SK-N-SH treated with all-trans-retinoic acid at 6 μM for 48 hours (cell line): ENCODE measurements around the gene CDK3.

Experiments
- ATAC-seq: fragments of 200-7000 bp; cut with Tn5 transposase; 3 replicates; pipeline ENCODE4 v1.9.1; 2020; ENCODE audit warnings: mild to moderate bottlenecking, moderate library complexity
- ARNTL ChIP-seq: fragments of 450-650 bp; formaldehyde crosslinking; IDR thresholded peaks from 2 replicates; pipeline ENCODE4 v1.5.0; 2020; ENCODE audit warnings: low read depth, mild to moderate bottlenecking, moderate library complexity, borderline replicate concordance
- BACH2 ChIP-seq: fragments of 250-450 bp; sonication (Bioruptor Pico); IDR thresholded peaks from 2 replicates; pipeline ENCODE4 v1.9.0; 2021; ENCODE audit warnings: mild to moderate bottlenecking, borderline replicate concordance
- CSDC2 ChIP-seq: fragments of 250-450 bp; sonication (Bioruptor Pico); IDR thresholded peaks from 2 replicates; pipeline ENCODE4 v1.5.0; 2020; ENCODE audit warnings: mild to moderate bottlenecking, moderate library complexity
- ESRRG ChIP-seq: fragments of 250-450 bp; sonication (Bioruptor Pico); IDR thresholded peaks from 2 replicates; pipeline ENCODE4 v1.6.1; 2021; ENCODE audit warnings: mild to moderate bottlenecking
- GLIS3 ChIP-seq: fragments of 250-450 bp; sonication (Bioruptor Pico); IDR thresholded peaks from 2 replicates; pipeline ENCODE4 v1.5.0; 2020; ENCODE audit warnings: mild to moderate bottlenecking, moderate library complexity
- ISL1 ChIP-seq: fragments of 250-450 bp; sonication (Bioruptor Pico); IDR thresholded peaks from 2 replicates; pipeline ENCODE4 v2.1.2; 2022; ENCODE audit warnings: mild to moderate bottlenecking, moderate library complexity
- OSR1 ChIP-seq: fragments of 250-450 bp; sonication (Bioruptor Pico); IDR thresholded peaks from 2 replicates; pipeline ENCODE4 v1.8.0; 2022; ENCODE audit warnings: moderate library complexity, mild to moderate bottlenecking, inconsistent platforms
- PPARA ChIP-seq: fragments of 250-450 bp; sonication (Bioruptor Pico); IDR thresholded peaks from 2 replicates; pipeline ENCODE4 v1.5.0; 2020; ENCODE audit warnings: mild to moderate bottlenecking, borderline replicate concordance
- RARB ChIP-seq: fragments of 250-450 bp; sonication (Bioruptor Pico); IDR thresholded peaks from 2 replicates; pipeline ENCODE4 v1.8.0; 2021; ENCODE audit warnings: mild to moderate bottlenecking, moderate library complexity
- SNAI2 ChIP-seq: fragments of 250-450 bp; sonication (Bioruptor Pico); IDR thresholded peaks from 2 replicates; pipeline ENCODE4 v1.5.0; 2020; ENCODE audit warnings: mild to moderate bottlenecking, moderate library complexity
- TCF4 ChIP-seq: fragments of 250-450 bp; sonication (Bioruptor Pico); IDR thresholded peaks from 2 replicates; pipeline ENCODE4 v1.8.0; 2021; ENCODE audit warnings: mild to moderate bottlenecking, moderate library complexity, borderline replicate concordance
- TOX ChIP-seq: fragments of 250-450 bp; sonication (Bioruptor Pico); IDR thresholded peaks from 2 replicates; pipeline ENCODE4 v1.8.0; 2021; ENCODE audit warnings: mild to moderate bottlenecking, moderate library complexity, borderline replicate concordance
- ZC3H10 ChIP-seq: fragments of 250-450 bp; sonication (Bioruptor Pico); IDR thresholded peaks from 2 replicates; pipeline ENCODE4 v1.5.1; 2021; ENCODE audit warnings: mild to moderate bottlenecking, moderate library complexity
- ZFP3 ChIP-seq: fragments of 250-450 bp; sonication (Bioruptor Pico); IDR thresholded peaks from 2 replicates; pipeline ENCODE4 v1.5.0; 2020; ENCODE audit warnings: mild to moderate bottlenecking, moderate library complexity
- ZFP30 ChIP-seq: fragments of 450-650 bp; formaldehyde crosslinking; IDR thresholded peaks from 2 replicates; pipeline ENCODE4 v1.5.0; 2022; ENCODE audit warnings: mild to moderate bottlenecking, moderate library complexity
- ZNF565 ChIP-seq: fragments of 450-650 bp; formaldehyde crosslinking; conservative IDR thresholded peaks from 2 replicates; pipeline ENCODE4 v1.5.0; 2020; ENCODE audit warnings: low read depth, mild to moderate bottlenecking, moderate library complexity
- ZNF70 ChIP-seq: fragments of 450-650 bp; formaldehyde crosslinking; IDR thresholded peaks from 2 replicates; pipeline ENCODE4 v1.5.0; 2020; ENCODE audit warnings: mild to moderate bottlenecking, moderate library complexity
- ZNF8 ChIP-seq: fragments of 450-650 bp; formaldehyde crosslinking; IDR thresholded peaks from 2 replicates; pipeline ENCODE4 v1.5.0; 2020; ENCODE audit warnings: mild to moderate bottlenecking, moderate library complexity
- TF ChIP-seq, protein P1 (sequence below): fragments of 250-450 bp; sonication (Bioruptor Pico); IDR thresholded peaks from 2 replicates; pipeline ENCODE4 v1.8.0; 2020; ENCODE audit warnings: mild to moderate bottlenecking, moderate library complexity, borderline replicate concordance
- TF ChIP-seq, protein P2 (sequence below): fragments of 250-450 bp; sonication (Bioruptor Pico); IDR thresholded peaks from 2 replicates; pipeline ENCODE4 v1.5.0; 2020; ENCODE audit warnings: mild to moderate bottlenecking, moderate library complexity
- TF ChIP-seq, protein P3 (sequence below): fragments of 250-450 bp; sonication (Bioruptor Pico); IDR thresholded peaks from 2 replicates; pipeline ENCODE4 v1.8.0; 2021; ENCODE audit warnings: low read depth, mild to moderate bottlenecking, moderate library complexity, borderline replicate concordance
- TF ChIP-seq, protein P4 (sequence below): fragments of 250-450 bp; sonication (Bioruptor Pico); IDR thresholded peaks from 2 replicates; pipeline ENCODE4 v1.5.1; 2020; ENCODE audit warnings: low read depth, mild to moderate bottlenecking, moderate library complexity
- TF ChIP-seq, protein P5 (sequence below): fragments of 250-450 bp; sonication (Bioruptor Pico); IDR thresholded peaks from 2 replicates; pipeline ENCODE4 v1.5.1; 2021; ENCODE audit warnings: mild to moderate bottlenecking, moderate library complexity

CDK3 gene

DNA sequence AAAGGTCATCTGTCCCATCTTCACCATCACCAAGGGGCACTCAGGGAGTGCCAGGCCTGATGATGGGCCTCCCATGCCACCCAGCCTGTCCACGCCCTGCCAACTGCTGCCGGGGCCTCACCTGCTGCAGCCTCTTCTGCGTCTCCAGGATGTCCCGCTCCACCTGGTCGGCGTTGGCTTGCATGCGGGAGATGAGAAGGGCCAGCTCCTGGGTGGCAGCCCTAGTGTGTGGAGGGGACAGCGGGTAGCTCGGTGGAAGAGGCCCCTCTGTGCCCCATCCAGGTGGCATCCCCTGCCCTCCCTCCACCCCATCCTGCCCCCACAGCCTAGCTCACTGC is 23.2 kb downstream of the CDK3 start:
- TF ChIP-seq CSDC2 (CRISPR knock-in tag) (no peak), ARNTL (no peak), BACH2 (no peak), ZNF70 (CRISPR knock-in tag) (no peak), ISL1 (CRISPR knock-in tag) (no peak), GLIS3 (CRISPR knock-in tag) (no peak), ZFP30 (CRISPR knock-in tag) (no peak), ZFP3 (CRISPR knock-in tag) (no peak), TOX (no peak), ESRRG (CRISPR knock-in tag) (no peak), RARB (CRISPR knock-in tag) (no peak), PPARA (CRISPR knock-in tag) (no peak), TCF4 (CRISPR knock-in tag) (no peak), OSR1 (CRISPR knock-in tag) (no peak), ZNF565 (CRISPR knock-in tag) (no peak), SNAI2 (no peak)
- TF ChIP-seq, protein P1, sequence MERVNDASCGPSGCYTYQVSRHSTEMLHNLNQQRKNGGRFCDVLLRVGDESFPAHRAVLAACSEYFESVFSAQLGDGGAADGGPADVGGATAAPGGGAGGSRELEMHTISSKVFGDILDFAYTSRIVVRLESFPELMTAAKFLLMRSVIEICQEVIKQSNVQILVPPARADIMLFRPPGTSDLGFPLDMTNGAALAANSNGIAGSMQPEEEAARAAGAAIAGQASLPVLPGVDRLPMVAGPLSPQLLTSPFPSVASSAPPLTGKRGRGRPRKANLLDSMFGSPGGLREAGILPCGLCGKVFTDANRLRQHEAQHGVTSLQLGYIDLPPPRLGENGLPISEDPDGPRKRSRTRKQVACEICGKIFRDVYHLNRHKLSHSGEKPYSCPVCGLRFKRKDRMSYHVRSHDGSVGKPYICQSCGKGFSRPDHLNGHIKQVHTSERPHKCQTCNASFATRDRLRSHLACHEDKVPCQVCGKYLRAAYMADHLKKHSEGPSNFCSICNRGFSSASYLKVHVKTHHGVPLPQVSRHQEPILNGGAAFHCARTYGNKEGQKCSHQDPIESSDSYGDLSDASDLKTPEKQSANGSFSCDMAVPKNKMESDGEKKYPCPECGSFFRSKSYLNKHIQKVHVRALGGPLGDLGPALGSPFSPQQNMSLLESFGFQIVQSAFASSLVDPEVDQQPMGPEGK (CRISPR knock-in tag): no peak
- TF ChIP-seq, protein P2, sequence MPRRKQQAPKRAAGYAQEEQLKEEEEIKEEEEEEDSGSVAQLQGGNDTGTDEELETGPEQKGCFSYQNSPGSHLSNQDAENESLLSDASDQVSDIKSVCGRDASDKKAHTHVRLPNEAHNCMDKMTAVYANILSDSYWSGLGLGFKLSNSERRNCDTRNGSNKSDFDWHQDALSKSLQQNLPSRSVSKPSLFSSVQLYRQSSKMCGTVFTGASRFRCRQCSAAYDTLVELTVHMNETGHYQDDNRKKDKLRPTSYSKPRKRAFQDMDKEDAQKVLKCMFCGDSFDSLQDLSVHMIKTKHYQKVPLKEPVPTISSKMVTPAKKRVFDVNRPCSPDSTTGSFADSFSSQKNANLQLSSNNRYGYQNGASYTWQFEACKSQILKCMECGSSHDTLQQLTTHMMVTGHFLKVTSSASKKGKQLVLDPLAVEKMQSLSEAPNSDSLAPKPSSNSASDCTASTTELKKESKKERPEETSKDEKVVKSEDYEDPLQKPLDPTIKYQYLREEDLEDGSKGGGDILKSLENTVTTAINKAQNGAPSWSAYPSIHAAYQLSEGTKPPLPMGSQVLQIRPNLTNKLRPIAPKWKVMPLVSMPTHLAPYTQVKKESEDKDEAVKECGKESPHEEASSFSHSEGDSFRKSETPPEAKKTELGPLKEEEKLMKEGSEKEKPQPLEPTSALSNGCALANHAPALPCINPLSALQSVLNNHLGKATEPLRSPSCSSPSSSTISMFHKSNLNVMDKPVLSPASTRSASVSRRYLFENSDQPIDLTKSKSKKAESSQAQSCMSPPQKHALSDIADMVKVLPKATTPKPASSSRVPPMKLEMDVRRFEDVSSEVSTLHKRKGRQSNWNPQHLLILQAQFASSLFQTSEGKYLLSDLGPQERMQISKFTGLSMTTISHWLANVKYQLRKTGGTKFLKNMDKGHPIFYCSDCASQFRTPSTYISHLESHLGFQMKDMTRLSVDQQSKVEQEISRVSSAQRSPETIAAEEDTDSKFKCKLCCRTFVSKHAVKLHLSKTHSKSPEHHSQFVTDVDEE (CRISPR knock-in tag): no peak
- TF ChIP-seq, protein P3, sequence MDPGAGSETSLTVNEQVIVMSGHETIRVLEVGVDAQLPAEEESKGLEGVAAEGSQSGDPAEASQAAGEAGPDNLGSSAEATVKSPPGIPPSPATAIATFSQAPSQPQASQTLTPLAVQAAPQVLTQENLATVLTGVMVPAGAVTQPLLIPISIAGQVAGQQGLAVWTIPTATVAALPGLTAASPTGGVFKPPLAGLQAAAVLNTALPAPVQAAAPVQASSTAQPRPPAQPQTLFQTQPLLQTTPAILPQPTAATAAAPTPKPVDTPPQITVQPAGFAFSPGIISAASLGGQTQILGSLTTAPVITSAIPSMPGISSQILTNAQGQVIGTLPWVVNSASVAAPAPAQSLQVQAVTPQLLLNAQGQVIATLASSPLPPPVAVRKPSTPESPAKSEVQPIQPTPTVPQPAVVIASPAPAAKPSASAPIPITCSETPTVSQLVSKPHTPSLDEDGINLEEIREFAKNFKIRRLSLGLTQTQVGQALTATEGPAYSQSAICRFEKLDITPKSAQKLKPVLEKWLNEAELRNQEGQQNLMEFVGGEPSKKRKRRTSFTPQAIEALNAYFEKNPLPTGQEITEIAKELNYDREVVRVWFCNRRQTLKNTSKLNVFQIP (CRISPR knock-in tag): no peak
- TF ChIP-seq, protein P4, sequence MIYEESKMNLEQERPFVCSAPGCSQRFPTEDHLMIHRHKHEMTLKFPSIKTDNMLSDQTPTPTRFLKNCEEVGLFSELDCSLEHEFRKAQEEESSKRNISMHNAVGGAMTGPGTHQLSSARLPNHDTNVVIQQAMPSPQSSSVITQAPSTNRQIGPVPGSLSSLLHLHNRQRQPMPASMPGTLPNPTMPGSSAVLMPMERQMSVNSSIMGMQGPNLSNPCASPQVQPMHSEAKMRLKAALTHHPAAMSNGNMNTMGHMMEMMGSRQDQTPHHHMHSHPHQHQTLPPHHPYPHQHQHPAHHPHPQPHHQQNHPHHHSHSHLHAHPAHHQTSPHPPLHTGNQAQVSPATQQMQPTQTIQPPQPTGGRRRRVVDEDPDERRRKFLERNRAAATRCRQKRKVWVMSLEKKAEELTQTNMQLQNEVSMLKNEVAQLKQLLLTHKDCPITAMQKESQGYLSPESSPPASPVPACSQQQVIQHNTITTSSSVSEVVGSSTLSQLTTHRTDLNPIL (CRISPR knock-in tag): no peak
- no peak for ATAC-seq

DNA sequence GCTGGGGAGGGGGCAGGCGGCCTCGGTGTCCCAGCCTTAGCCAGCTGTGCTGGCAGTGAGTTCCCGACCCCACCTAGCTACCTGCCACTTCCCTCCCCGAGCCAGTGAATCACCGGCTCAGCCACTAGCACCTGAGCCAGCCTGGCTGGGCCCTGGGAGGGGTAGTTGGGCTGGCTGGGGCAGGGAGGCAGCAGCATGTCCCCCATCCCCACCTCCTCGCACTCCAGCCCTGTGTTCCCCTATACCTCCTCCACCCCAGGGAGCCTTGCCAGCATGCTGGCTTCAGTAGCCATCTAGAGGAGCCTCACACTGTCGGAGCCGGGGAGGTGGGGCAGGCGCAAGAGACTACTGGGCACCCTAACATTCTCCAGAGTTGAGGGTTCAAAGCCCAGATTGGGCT is 23.7 kb downstream of the CDK3 start:
- ATAC-seq: no peak
- TF ChIP-seq, protein P5, sequence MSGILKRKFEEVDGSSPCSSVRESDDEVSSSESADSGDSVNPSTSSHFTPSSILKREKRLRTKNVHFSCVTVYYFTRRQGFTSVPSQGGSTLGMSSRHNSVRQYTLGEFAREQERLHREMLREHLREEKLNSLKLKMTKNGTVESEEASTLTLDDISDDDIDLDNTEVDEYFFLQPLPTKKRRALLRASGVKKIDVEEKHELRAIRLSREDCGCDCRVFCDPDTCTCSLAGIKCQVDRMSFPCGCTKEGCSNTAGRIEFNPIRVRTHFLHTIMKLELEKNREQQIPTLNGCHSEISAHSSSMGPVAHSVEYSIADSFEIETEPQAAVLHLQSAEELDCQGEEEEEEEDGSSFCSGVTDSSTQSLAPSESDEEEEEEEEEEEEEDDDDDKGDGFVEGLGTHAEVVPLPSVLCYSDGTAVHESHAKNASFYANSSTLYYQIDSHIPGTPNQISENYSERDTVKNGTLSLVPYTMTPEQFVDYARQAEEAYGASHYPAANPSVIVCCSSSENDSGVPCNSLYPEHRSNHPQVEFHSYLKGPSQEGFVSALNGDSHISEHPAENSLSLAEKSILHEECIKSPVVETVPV (CRISPR knock-in tag): no peak
- TF ChIP-seq BACH2: no peak
- no peak for TF ChIP-seq ZNF565 (CRISPR knock-in tag)
- no peak for TF ChIP-seq ZNF8 (CRISPR knock-in tag)
- no peak for TF ChIP-seq TOX
- TF ChIP-seq ZFP30 (CRISPR knock-in tag): no peak
- no peak for TF ChIP-seq ZC3H10
- TF ChIP-seq RARB (CRISPR knock-in tag): no peak
- no peak for TF ChIP-seq ISL1 (CRISPR knock-in tag)
- TF ChIP-seq, protein P3 (CRISPR knock-in tag): no peak
- no peak for TF ChIP-seq ESRRG (CRISPR knock-in tag)
- TF ChIP-seq ARNTL: no peak
- TF ChIP-seq, protein P1 (CRISPR knock-in tag): no peak
- TF ChIP-seq, protein P4 (CRISPR knock-in tag): no peak
- no peak for TF ChIP-seq ZNF70 (CRISPR knock-in tag)
- TF ChIP-seq TCF4 (CRISPR knock-in tag): no peak
- TF ChIP-seq GLIS3 (CRISPR knock-in tag): no peak
- no peak for TF ChIP-seq SNAI2
